Pancreas (tissue), 10 donors: ENCODE results near the gene HMGB1. TPM values are rescaled to one million over a fixed set of nuclear protein-coding genes. Genes with fewer than 3 reads are reported as not detected.

Source experiments
- ATAC-seq, 4 donors: fragments of 200-7000 bp; cut with Tn5 transposase; one replicate each; pipeline versions ENCODE4 v1.8.0 to v1.9.1; 2020; ENCODE audit warnings: mild to moderate bottlenecking in 4 of 4, moderate library complexity in 4 of 4
- DNase-seq, 6 donors: peaks; one replicate each; pipeline ENCODE4 v3.0.0-alpha.2; 2020
- FAIRE-seq: peaks from 2 replicates; lab custom pipeline; 2012; peaks lifted over from hg19 to GRCh38; lab: Jason Lieb, UNC
- H3K27ac ChIP-seq, 4 donors: fragments of 200-600 bp; sonication (generic); 1 replicate in 3 of 4; 2 replicates in 1 of 4; pipeline versions ENCODE4 v1.5.0 to v1.8.0; 2020
- H3K27me3 ChIP-seq, 4 donors: fragments of 200-600 bp; one replicate each; pipeline ENCODE4 v1.8.0; 2021
- H3K36me3 ChIP-seq, 3 donors: fragments of 200-600 bp; sonication (generic) in 1 of 3; one replicate each; pipeline versions ENCODE4 v1.5.0 to v1.8.0; 2020 to 2021
- H3K4me1 ChIP-seq, 3 donors: fragments of 200-600 bp; one replicate each; pipeline ENCODE4 v1.8.0; 2021
- H3K4me3 ChIP-seq, 4 donors: fragments of 200-600 bp; sonication (generic) in 2 of 4; one replicate each; pipeline versions ENCODE4 v1.5.0 to v1.8.0; 2020 to 2021
- H3K9me3 ChIP-seq, 4 donors: fragments of 200-600 bp; one replicate each; pipeline ENCODE4 v1.8.0; 2021
- WGBS, 2 donors: extraction: QIAGEN DNeasy Blood & Tissue Kit; methylation state at CpG; one replicate each; pipeline ENCODE4 v1.1.7; 2013; 5-methylcytosine and 5-hydroxymethylcytosine counted together
- intact Hi-C, 3 donors: fragments of 100-400 bp; cut with DNase I; formaldehyde crosslinking; loops; one replicate each; pipeline versions ENCODE4 v1.11.1 to v1.14.2; 2022
- polyA plus RNA-seq, 2 donors: library from polyadenylated mRNA; stranded (reverse); fragments of 200-250 nt; gene quantifications; one replicate each; pipeline ENCODE4 v1.2.3, GENCODE V29; 2013
- total RNA-seq, 6 donors: library from RNA; stranded (reverse); fragmentation: NEBNext Ultra II Directional in 4 of 6; extraction: Animal tissue kit (Norgen Biotek cat#: 25700) in 4 of 6; gene quantifications; one replicate each; pipeline versions ENCODE4 v1.2.1 to v1.2.4, GENCODE V29; 2021 to 2023
- TF ChIP-seq, protein P1 (sequence below), 4 donors: fragments of 200-600 bp; sonication (generic) in 3 of 4; IDR thresholded peaks; one replicate each; pipeline versions ENCODE4 v1.5.0 to v1.8.0; 2021; ENCODE audit warnings: antibody characterized with exemption in 4 of 4
- donor health status: healthy with polysubstance abuse.
- donor health status: DM: no; HTN: no; CAD: no; lungs with moderate emphysema.
- donor health status: DM: no; HTN: no; CAD: no.
- donor health status: control.
- donor health status: control.
- donor health status: Bipolar disorder and iron deficiency.
- donor health status: DM: yes; HTN: yes; CAD: no.
- donor health status: DM: no; HTN: no; CAD: no.
- donor health status: DM: no; HTN: no; CAD: no.
- donor health status: DM: yes; HTN: yes; CAD: no.

HMGB1 gene
- total RNA-seq (100 to 1,000 TPM in 1 of 6 donors, 10 to 100 TPM in 5; 53.5 to 116 (median 75.7) TPM), polyA plus RNA-seq (100 to 1,000 TPM; 101 to 196 TPM)

GRCh38 chr13:30465593-30466357, at the start of gene HMGB1:
HMGB1 (minus strand) TSS chr13:30465936; CDS start chr13:30463680, 2,256 bp downstream.
- H3K4me3 ChIP-seq = peak within 1 kb of the TSS; percentile 65 to 94 (median 82)
- intact Hi-C loops = no loop called here
- no peaks in the 10 kb centered on the region for H3K9me3 ChIP-seq
- H3K27ac ChIP-seq = peak within 1 kb of the TSS; percentile 97 to 100 (median 100)
- peaks cover 10 to 20% (median 18%) of the 10 kb centered on the region in 3 donors for H3K4me1 ChIP-seq
- H3K27me3 ChIP-seq = no peaks in the 10 kb centered on the region
- 0% methylated on average over 44 to 57 of the region's 57 CpGs for WGBS, 2 donors
- FAIRE-seq (peak; percentile 90), DNase-seq (peak; percentile 95 to 98 (median 98)), ATAC-seq (peak; percentile 92 to 97 (median 92))
- peaks cover 0 to 18% (median 6%) of the 10 kb centered on the region in 3 donors for H3K36me3 ChIP-seq
- TF ChIP-seq, protein P1, sequence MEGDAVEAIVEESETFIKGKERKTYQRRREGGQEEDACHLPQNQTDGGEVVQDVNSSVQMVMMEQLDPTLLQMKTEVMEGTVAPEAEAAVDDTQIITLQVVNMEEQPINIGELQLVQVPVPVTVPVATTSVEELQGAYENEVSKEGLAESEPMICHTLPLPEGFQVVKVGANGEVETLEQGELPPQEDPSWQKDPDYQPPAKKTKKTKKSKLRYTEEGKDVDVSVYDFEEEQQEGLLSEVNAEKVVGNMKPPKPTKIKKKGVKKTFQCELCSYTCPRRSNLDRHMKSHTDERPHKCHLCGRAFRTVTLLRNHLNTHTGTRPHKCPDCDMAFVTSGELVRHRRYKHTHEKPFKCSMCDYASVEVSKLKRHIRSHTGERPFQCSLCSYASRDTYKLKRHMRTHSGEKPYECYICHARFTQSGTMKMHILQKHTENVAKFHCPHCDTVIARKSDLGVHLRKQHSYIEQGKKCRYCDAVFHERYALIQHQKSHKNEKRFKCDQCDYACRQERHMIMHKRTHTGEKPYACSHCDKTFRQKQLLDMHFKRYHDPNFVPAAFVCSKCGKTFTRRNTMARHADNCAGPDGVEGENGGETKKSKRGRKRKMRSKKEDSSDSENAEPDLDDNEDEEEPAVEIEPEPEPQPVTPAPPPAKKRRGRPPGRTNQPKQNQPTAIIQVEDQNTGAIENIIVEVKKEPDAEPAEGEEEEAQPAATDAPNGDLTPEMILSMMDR (IDR thresholded peaks at IDR 0.05) = no peak

GRCh38 chr13:30510811-30511371, 45.2 kb upstream of the HMGB1 start:
- Histone ChIP-seq H3K9me3 (no peaks in the 10 kb centered on the region), H3K4me3 (no peak overlapping the region), H3K36me3 (no peaks in the 10 kb centered on the region), H3K27ac (no peak overlapping the region), H3K4me1 (no peaks in the 10 kb centered on the region), H3K27me3 (no peaks in the 10 kb centered on the region)
- WGBS, 2 donors = 83 to 85% methylated on average over 4 of the region's 4 CpGs
- DNase-seq = no peak
- intact Hi-C loops = no loop called here
- no peak for ATAC-seq
- TF ChIP-seq, protein P1 (IDR thresholded peaks at IDR 0.05) = no peak
- no peak for FAIRE-seq

- no peaks in the 10 kb centered on the region for H3K9me3 ChIP-seq
- intact Hi-C loops = no loop called here
- H3K27ac ChIP-seq = no peak overlapping the region
- H3K36me3 ChIP-seq = no peaks in the 10 kb centered on the region
- H3K27me3 ChIP-seq = no peaks in the 10 kb centered on the region
- no peak for FAIRE-seq
- WGBS, 2 donors = 91 to 93% methylated on average over 4 of the region's 4 CpGs
- TF ChIP-seq, protein P1 (IDR thresholded peaks at IDR 0.05) = no peak
- no peaks in the 10 kb centered on the region for H3K4me1 ChIP-seq
- H3K4me3 ChIP-seq = no peak overlapping the region
- no peak for DNase-seq
- ATAC-seq = no peak
Observed at GRCh38 chr13:30510091-30510490, 44.4 kb upstream of the HMGB1 start.

DNA sequence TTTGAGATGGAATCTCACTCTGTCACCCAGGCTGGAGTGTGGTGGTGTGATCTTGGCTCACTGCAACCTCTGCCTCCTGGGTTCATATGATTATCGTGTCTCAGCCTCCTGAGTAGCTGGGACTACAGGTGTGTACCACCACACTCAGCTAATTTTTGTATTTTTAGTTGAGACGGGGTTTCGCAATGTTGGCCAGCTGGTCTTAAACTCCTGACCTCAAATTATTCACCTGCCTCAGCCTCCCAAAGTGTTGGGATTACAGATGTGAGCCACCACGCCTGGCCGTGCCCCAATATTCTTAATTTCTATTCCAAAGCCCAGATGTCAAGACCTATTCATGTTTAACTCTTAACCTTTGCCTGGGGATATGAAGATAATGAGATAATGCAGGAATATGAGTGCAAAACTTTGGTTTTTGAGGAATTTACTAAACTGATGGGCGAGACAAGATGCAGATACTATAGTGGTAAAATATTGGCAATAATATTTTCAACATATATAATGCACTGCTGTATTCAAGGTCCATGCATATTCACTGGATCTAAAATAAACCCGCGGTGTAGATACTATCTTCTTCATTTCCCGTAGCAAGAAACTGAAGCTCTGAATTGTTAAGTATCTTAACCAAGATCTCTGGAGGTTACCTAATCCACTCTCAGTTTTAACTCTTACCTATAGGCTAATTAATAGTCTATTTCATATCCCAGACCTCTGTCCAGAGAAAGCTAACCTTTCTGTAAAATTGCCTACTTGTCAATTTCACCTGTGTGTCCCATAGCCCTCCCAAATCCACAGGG, 43.7 kb upstream of the HMGB1 start:
- Histone ChIP-seq H3K9me3 (no peaks in the 10 kb centered on the region), H3K4me3 (no peak overlapping the region), H3K27me3 (no peaks in the 10 kb centered on the region), H3K36me3 (no peaks in the 10 kb centered on the region), H3K4me1 (no peaks in the 10 kb centered on the region), H3K27ac (no peak overlapping the region)
- TF ChIP-seq, protein P1 (IDR thresholded peaks at IDR 0.05) = no peak
- DNase-seq (no peak), FAIRE-seq (no peak), ATAC-seq (no peak)
- intact Hi-C loops = no loop called here
- 89 to 93% methylated on average over 9 of the region's 9 CpGs for WGBS, 2 donors
